ENCODE results near the gene TMA16. TPM values are rescaled to one million over a fixed set of nuclear protein-coding genes. Genes with fewer than 3 reads are reported as not detected.

Gene TMA16
- polyA plus RNA-seq, 1 donor from 2014 or later, result 6.6 TPM

DNA sequence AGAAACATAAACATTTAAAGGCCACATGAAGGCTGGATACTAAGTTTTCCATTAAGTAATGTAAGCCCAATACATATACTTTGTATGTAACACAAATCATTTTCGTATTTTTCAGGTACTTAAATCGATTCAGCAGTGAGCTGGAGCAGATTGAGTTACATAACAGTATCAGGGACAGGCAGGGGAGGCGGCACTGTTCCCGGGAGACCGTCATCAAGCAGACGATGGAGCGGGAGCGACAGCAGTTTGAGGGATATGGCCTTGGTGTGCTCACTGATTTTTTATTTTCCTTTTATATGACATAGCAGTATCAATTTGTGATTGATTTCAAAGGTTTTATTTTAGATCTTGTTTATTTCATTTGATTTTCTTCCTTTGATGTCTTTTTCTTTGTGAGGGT lies 20.7 kb downstream of the TMA16 start:
- H3K9me3 ChIP-seq (ENCODE audit: low read length), result no peaks in the 10 kb centered on the region
- no peaks in the 10 kb centered on the region for H3K27me3 ChIP-seq (ENCODE audit: insufficient read depth, low read depth, low read length)
- no peaks in the 10 kb centered on the region for H3K9me2 ChIP-seq (ENCODE audit: insufficient read depth, low read length)
- no peaks in the 10 kb centered on the region for H3K36me3 ChIP-seq (ENCODE audit: insufficient read depth, low read length)
- no peak overlapping the region for H3K4me3 ChIP-seq (ENCODE audit: low read length)
- TF ChIP-seq RAD21 (conservative IDR thresholded peaks at IDR 0.05) (no peak), MXI1 (conservative IDR thresholded peaks at IDR 0.05; ENCODE audit: poor library complexity, severe bottlenecking) (no peak), POLR2AphosphoS5 (IDR thresholded peaks at IDR 0.05) (no peak)
- TF ChIP-seq, protein P1, sequence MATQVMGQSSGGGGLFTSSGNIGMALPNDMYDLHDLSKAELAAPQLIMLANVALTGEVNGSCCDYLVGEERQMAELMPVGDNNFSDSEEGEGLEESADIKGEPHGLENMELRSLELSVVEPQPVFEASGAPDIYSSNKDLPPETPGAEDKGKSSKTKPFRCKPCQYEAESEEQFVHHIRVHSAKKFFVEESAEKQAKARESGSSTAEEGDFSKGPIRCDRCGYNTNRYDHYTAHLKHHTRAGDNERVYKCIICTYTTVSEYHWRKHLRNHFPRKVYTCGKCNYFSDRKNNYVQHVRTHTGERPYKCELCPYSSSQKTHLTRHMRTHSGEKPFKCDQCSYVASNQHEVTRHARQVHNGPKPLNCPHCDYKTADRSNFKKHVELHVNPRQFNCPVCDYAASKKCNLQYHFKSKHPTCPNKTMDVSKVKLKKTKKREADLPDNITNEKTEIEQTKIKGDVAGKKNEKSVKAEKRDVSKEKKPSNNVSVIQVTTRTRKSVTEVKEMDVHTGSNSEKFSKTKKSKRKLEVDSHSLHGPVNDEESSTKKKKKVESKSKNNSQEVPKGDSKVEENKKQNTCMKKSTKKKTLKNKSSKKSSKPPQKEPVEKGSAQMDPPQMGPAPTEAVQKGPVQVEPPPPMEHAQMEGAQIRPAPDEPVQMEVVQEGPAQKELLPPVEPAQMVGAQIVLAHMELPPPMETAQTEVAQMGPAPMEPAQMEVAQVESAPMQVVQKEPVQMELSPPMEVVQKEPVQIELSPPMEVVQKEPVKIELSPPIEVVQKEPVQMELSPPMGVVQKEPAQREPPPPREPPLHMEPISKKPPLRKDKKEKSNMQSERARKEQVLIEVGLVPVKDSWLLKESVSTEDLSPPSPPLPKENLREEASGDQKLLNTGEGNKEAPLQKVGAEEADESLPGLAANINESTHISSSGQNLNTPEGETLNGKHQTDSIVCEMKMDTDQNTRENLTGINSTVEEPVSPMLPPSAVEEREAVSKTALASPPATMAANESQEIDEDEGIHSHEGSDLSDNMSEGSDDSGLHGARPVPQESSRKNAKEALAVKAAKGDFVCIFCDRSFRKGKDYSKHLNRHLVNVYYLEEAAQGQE (IDR thresholded peaks at IDR 0.05; ENCODE audit: borderline replicate concordance), result no peak
- H2AFZ ChIP-seq (ENCODE audit: low read depth, low read length), result no peak overlapping the region
- H3K4me2 ChIP-seq (ENCODE audit: low read length), result no peak overlapping the region
- no peak overlapping the region for H3K27ac ChIP-seq (ENCODE audit: low read length)
- no peak overlapping the region for H3K9ac ChIP-seq (ENCODE audit: low read length)
- H4K20me1 ChIP-seq (ENCODE audit: insufficient read depth), result no peaks in the 10 kb centered on the region
- H3F3A ChIP-seq (ENCODE audit: insufficient read depth, low read length, poor library complexity, severe bottlenecking), result no peaks in the 10 kb centered on the region
- no peaks in the 10 kb centered on the region for H3K79me2 ChIP-seq (replicated peaks; ENCODE audit: insufficient read depth, low read length)

DNA sequence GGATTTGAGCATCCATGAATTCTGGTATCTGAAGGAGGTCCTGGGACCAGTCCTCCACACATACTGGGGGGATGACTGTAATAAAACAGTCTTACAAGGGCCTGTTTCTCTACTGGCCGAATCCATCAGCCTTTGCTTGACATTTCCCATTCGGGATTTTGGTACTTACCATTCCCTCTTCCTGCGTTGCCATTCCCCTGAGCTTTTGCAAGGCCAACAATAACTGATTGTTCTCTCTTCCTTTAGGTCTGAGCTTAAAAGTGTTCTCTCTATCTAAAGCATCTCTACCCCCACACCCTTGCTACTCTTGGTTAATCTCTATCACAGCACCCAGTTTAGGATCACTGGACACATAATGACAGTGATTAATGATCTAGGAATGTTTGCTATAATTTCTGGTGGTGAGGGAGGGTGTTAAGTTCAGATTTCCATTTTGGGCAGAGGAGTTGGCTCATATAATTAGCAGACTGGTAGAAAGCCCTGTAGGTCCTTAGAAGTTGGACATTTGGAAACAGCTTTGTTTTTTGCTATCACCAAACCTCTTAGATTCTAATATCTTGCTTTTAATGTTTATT lies 29.4 kb downstream of the TMA16 start:
- TF ChIP-seq EZH2 (IDR thresholded peaks at IDR 0.05; ENCODE audit: borderline replicate concordance, insufficient read depth, low read length, poor library complexity, severe bottlenecking) (no peak), RAD21 (conservative IDR thresholded peaks at IDR 0.05) (no peak), SMC3 (conservative IDR thresholded peaks at IDR 0.05; ENCODE audit: poor library complexity) (no peak), POLR2AphosphoS5 (IDR thresholded peaks at IDR 0.05) (no peak)
- TF ChIP-seq, protein P2, sequence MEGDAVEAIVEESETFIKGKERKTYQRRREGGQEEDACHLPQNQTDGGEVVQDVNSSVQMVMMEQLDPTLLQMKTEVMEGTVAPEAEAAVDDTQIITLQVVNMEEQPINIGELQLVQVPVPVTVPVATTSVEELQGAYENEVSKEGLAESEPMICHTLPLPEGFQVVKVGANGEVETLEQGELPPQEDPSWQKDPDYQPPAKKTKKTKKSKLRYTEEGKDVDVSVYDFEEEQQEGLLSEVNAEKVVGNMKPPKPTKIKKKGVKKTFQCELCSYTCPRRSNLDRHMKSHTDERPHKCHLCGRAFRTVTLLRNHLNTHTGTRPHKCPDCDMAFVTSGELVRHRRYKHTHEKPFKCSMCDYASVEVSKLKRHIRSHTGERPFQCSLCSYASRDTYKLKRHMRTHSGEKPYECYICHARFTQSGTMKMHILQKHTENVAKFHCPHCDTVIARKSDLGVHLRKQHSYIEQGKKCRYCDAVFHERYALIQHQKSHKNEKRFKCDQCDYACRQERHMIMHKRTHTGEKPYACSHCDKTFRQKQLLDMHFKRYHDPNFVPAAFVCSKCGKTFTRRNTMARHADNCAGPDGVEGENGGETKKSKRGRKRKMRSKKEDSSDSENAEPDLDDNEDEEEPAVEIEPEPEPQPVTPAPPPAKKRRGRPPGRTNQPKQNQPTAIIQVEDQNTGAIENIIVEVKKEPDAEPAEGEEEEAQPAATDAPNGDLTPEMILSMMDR (IDR thresholded peaks at IDR 0.05; ENCODE audit: poor library complexity, severe bottlenecking), result no peak
- TF ChIP-seq, protein P1 (IDR thresholded peaks at IDR 0.05; ENCODE audit: borderline replicate concordance), result no peak
- Histone ChIP-seq H3K79me2 (replicated peaks; ENCODE audit: insufficient read depth, low read length) (no peaks in the 10 kb centered on the region), H3K4me3 (ENCODE audit: low read length) (no peak overlapping the region), H3K9ac (ENCODE audit: low read length) (no peak overlapping the region), H4K20me1 (ENCODE audit: insufficient read depth) (no peaks in the 10 kb centered on the region), H3K27ac (ENCODE audit: low read length) (no peak overlapping the region), H3F3A (ENCODE audit: insufficient read depth, low read length, poor library complexity, severe bottlenecking) (no peaks in the 10 kb centered on the region), H3K9me2 (ENCODE audit: insufficient read depth, low read length) (no peaks in the 10 kb centered on the region), H3K9me3 (ENCODE audit: low read length) (no peaks in the 10 kb centered on the region), H3K27me3 (ENCODE audit: insufficient read depth, low read depth, low read length) (no peaks in the 10 kb centered on the region), H3K36me3 (ENCODE audit: insufficient read depth, low read length) (no peaks in the 10 kb centered on the region), H3K4me2 (ENCODE audit: low read length) (no peak overlapping the region), H2AFZ (ENCODE audit: low read depth, low read length) (no peak overlapping the region)
